Measurements from ENCODE around the gene GFRA4. TPM values are rescaled to one million over a fixed set of nuclear protein-coding genes. Genes with fewer than 3 reads are reported as not detected.

GFRA4 gene
- total and polyA plus RNA-seq, 7 donors = not detected

DNA sequence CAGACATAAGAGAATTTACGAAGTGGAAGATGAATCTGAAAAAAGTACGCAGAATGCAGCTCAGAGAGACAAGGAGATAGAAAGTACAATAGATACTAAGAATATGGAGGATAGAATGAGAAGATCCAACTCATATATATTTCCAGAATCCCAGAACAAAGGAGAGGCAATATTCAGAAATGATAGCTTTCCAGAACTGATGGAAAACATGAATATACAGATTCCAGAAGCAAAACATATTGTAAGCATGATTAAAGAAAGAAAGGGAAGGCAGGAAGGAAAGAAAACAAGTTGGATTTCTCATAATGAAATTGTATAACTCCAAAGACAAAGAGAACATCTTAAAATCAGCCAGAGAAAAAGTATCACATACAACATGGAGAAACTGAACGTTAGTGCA lies 22.9 kb downstream of the GFRA4 start:
- intact Hi-C loops (cut with DNase I) = no loop called here
- 82 to 97% methylated on average over 3 of the region's 3 CpGs for WGBS, 2 donors
- no peak overlapping the region for H3K27ac ChIP-seq
- DNase-seq = no peak
- H3K4me3 ChIP-seq = no peak overlapping the region
- no peaks in the 10 kb centered on the region for H3K9me3 ChIP-seq
- no peaks in the 10 kb centered on the region for H3K27me3 ChIP-seq
- TF ChIP-seq, protein P1, sequence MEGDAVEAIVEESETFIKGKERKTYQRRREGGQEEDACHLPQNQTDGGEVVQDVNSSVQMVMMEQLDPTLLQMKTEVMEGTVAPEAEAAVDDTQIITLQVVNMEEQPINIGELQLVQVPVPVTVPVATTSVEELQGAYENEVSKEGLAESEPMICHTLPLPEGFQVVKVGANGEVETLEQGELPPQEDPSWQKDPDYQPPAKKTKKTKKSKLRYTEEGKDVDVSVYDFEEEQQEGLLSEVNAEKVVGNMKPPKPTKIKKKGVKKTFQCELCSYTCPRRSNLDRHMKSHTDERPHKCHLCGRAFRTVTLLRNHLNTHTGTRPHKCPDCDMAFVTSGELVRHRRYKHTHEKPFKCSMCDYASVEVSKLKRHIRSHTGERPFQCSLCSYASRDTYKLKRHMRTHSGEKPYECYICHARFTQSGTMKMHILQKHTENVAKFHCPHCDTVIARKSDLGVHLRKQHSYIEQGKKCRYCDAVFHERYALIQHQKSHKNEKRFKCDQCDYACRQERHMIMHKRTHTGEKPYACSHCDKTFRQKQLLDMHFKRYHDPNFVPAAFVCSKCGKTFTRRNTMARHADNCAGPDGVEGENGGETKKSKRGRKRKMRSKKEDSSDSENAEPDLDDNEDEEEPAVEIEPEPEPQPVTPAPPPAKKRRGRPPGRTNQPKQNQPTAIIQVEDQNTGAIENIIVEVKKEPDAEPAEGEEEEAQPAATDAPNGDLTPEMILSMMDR (IDR thresholded peaks at IDR 0.05) = no peak
- TF ChIP-seq POLR2AphosphoS5 (IDR thresholded peaks at IDR 0.05) (no peak), POLR2A (IDR thresholded peaks at IDR 0.05) (no peak), EP300 (IDR thresholded peaks at IDR 0.05) (no peak)
- H3K36me3 ChIP-seq = peaks cover 0 to 52% (median 1%) of the 10 kb centered on the region in 4 donors
- H3K4me1 ChIP-seq = no peaks in the 10 kb centered on the region

DNA sequence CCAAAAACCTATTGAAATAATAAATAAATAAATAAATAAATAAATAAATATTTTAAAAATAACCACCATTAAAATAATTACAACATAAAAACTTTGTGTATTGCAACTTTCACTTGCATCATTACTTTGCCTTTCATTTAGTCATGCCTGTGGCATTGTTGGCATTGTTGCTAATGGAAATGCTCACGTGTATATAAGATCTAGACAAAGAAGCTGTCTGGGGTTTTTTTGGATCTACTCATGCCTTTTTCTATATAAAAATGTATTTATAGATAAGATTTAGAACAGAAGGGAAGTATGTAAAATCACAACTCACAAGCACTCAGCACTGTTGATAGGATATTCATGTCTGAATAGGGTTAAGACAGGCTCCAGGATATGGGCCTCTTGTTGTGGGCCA lies 27.9 kb downstream of the GFRA4 start:
- peaks cover 0 to 26% (median 1%) of the 10 kb centered on the region in 4 donors for H3K36me3 ChIP-seq

DNA sequence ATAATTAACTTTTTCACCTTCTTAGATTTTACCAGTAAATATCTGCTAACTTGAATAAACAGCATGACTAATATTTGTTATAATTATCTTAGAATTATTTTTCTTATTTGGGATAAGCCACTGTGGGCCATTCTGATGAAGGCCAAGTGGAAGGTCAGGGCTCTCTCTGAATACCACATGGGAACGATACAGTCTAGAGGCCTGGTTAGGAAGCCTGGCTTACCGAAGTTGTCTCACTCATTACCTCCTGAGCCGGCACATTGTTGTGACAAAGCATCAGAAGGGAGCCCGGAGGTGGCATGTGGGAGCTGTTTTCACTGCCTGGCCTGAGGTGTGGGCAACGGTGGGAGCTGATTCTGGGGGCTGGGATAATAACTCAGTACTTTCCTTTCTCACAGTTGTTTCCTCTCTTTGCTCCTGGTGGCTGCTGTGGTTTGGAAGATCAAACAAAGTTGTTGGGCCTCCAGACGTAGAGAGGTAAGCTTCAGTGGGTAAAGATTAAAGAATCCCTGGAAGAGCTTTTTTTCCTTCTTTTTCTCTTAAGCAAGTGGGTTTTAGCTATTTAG lies 29.2 kb downstream of the GFRA4 start:
- H3K27ac ChIP-seq = no peak overlapping the region
- no peaks in the 10 kb centered on the region for H3K4me1 ChIP-seq
- no peak for DNase-seq
- WGBS, 2 donors = 67 to 87% methylated on average over 6 of the region's 6 CpGs
- H3K4me3 ChIP-seq = no peak overlapping the region
- TF ChIP-seq, protein P1 (IDR thresholded peaks at IDR 0.05) = no peak
- TF ChIP-seq POLR2A (IDR thresholded peaks at IDR 0.05) (no peak), POLR2AphosphoS5 (IDR thresholded peaks at IDR 0.05) (no peak), EP300 (IDR thresholded peaks at IDR 0.05) (no peak)
- H3K36me3 ChIP-seq = peaks cover 0 to 15% (median 1%) of the 10 kb centered on the region in 4 donors
- H3K27me3 ChIP-seq = no peaks in the 10 kb centered on the region
- intact Hi-C loops (cut with DNase I) = no loop called here
- H3K9me3 ChIP-seq = no peaks in the 10 kb centered on the region

More for the DNA sequence above, 27.9 kb downstream of the GFRA4 start:
- DNase-seq = no peak
- Histone ChIP-seq H3K27ac (no peak overlapping the region), H3K4me1 (no peaks in the 10 kb centered on the region), H3K4me3 (no peak overlapping the region), H3K9me3 (no peaks in the 10 kb centered on the region), H3K27me3 (no peaks in the 10 kb centered on the region)
- no peak for TF ChIP-seq EP300 (IDR thresholded peaks at IDR 0.05)
- no peak for TF ChIP-seq POLR2A (IDR thresholded peaks at IDR 0.05)
- no peak for TF ChIP-seq POLR2AphosphoS5 (IDR thresholded peaks at IDR 0.05)
- 95 to 97% methylated on average over 1 of the region's 1 CpG for WGBS, 2 donors
- intact Hi-C loops (cut with DNase I) = no loop called here

DNA sequence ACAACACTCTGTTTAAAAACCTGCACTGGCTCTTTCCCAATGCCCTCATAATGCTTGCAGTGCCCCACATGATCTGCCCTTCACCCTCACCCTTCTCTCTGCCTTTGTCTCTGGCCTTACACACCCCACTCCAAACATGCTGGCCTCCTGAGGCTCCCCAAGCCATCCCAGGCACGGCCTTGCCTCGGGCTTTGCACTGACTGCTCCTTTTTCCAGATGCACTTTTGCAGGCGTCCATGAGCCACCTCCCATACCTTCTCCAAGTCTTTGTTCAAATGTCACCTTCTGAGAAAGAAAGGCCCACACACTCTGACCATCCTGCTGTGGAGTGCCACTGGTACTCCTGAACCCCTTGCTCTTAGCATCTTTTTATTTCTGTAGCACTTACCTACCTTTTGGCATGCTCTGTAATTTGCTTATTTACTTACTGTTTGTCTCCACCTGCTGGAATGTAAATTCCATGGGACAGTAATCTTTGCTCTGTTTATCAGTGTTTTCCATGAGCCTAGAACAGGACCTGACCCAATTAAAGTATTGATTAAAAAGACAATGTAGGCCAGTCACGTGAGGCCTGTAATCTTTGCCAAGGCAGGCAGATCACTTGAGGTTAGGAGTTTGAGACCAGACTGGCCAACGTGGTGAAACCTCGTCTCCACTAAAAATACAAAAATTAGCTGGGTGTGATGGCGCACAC lies 30.7 kb downstream of the GFRA4 start:
- Histone ChIP-seq H3K36me3 (peaks cover 0 to 22% (median 6%) of the 10 kb centered on the region in 4 donors), H3K4me3 (no peak overlapping the region), H3K27ac (no peak overlapping the region), H3K27me3 (no peaks in the 10 kb centered on the region), H3K9me3 (no peaks in the 10 kb centered on the region), H3K4me1 (no peaks in the 10 kb centered on the region)
- intact Hi-C loops (cut with DNase I) = no loop called here
- DNase-seq = no peak
- TF ChIP-seq POLR2A (IDR thresholded peaks at IDR 0.05) = no peak
- no peak for TF ChIP-seq POLR2AphosphoS5 (IDR thresholded peaks at IDR 0.05)
- TF ChIP-seq, protein P1 (IDR thresholded peaks at IDR 0.05) = no peak
- TF ChIP-seq EP300 (IDR thresholded peaks at IDR 0.05) = no peak
- 79 to 91% methylated on average over 7 of the region's 7 CpGs for WGBS, 2 donors

DNA sequence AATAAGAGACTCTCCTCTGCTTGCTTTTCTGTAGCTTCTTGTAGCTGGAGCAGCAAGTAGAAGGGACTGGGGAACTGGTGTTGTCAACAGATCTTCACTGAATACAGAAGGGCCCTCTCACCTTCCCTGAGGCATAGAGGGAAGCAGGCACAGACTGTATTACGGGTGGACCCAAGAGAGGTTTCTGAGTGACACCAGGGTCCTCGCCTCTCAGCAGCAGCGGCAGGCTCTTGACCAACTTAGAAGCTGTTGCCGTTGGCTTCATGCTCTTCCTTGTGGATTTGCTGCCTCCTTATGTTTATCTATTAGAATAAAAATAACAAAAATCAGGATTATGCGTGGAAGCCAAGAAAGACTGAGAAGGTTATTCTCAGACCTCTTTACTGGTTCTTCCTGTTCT lies 31.7 kb downstream of the GFRA4 start:
- 87 to 92% methylated on average over 5 of the region's 5 CpGs for WGBS, 2 donors
- Histone ChIP-seq H3K27me3 (no peaks in the 10 kb centered on the region), H3K4me3 (no peak overlapping the region), H3K4me1 (no peaks in the 10 kb centered on the region), H3K36me3 (peaks cover 0 to 30% (median 6%) of the 10 kb centered on the region in 4 donors), H3K27ac (no peak overlapping the region), H3K9me3 (no peaks in the 10 kb centered on the region)
- intact Hi-C loops (cut with DNase I) = no loop called here
- no peak for DNase-seq
- TF ChIP-seq POLR2AphosphoS5 (IDR thresholded peaks at IDR 0.05) = no peak
- TF ChIP-seq EP300 (IDR thresholded peaks at IDR 0.05) = no peak
- TF ChIP-seq POLR2A (IDR thresholded peaks at IDR 0.05) = no peak
- TF ChIP-seq, protein P1 (IDR thresholded peaks at IDR 0.05) = no peak

All from sigmoid colon (tissue), 7 donors.